B cell (primary cell): ENCODE results near the gene PKIB.

Experiments used
- CTCF ChIP-seq: fragments of 200-600 bp; IDR thresholded peaks from one replicate; pipeline ENCODE4 v1.8.0; 2022; ENCODE audit warnings: antibody characterized with exemption, mild to moderate bottlenecking
- EZH2 ChIP-seq: IDR thresholded peaks from 2 replicates; pipeline ENCODE4 v1.6.1; 2012; ENCODE audit warnings: borderline replicate concordance, low read depth, mild to moderate bottlenecking, moderate library complexity, low read length; ENCODE audit not compliant: insufficient read depth, poor library complexity, severe bottlenecking

DNA sequence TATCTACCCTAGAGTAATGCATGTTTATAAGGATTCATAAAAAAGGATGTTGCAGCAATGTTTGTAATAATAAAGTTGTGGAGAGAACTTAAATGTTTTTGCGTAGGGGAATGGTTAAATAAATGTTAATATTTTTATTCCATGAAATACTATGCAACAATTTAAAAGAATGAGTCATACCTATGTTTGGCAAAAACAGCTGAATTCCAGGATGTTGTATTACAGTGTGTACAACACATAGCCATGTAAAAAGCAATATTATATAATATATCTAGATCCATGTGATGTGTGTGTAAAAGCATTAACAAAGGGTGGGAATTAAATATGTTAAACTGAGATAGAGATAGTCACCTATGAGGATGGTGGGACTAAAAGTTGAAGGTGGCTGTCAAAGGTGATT is 21.1 kb upstream of the PKIB start:
- no peak for TF ChIP-seq CTCF
- TF ChIP-seq EZH2 = no peak
